AG10803 (cell line): Measurements from ENCODE around the gene PRPH.
A peak's percentile ranks its signal among the peaks of the same experiment; 100 is the strongest.
"Not testable (repeated sequence)": the region's sequence is repeated elsewhere in the genome, so short reads cannot be mapped to it uniquely, and the experiment has no call there.

Source experiments
- DNase-seq: peaks from one replicate; pipeline ENCODE4 v3.0.0; 2010; ENCODE audit warnings: low read depth
- H3K4me3 ChIP-seq: 2 replicates; pipeline ENCODE4 v1.5.1; 2011; ENCODE audit warnings: mild to moderate bottlenecking, low read length, control low read depth
- TF ChIP-seq, protein P1 (sequence below): conservative IDR thresholded peaks from 2 replicates; pipeline ENCODE4 v1.5.1; 2011; ENCODE audit warnings: mild to moderate bottlenecking, low read length, control low read depth, inconsistent platforms

The PRPH gene

DNA sequence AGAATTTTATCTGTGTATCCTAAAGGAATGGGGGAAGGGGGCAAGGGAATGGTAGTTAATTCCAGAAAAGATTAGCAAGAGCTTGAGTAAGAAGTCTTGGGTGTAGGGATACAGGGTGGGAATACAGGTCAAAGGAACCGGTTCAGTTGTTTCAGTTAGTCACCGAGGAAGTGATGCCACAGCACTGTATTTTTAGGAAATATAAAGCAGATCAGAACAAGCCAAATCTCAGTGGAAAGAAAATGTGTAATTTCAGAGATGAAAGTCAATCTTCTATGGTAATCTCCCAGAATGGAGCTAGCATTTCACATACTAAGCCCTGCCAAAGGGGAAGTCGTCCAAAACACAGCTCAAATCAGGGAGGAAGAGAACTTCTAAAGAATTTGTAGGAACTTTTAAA lies 34.8 kb upstream of the PRPH start:
- peak; percentile 49 for DNase-seq
- no peak overlapping the region for H3K4me3 ChIP-seq
- TF ChIP-seq, protein P1, sequence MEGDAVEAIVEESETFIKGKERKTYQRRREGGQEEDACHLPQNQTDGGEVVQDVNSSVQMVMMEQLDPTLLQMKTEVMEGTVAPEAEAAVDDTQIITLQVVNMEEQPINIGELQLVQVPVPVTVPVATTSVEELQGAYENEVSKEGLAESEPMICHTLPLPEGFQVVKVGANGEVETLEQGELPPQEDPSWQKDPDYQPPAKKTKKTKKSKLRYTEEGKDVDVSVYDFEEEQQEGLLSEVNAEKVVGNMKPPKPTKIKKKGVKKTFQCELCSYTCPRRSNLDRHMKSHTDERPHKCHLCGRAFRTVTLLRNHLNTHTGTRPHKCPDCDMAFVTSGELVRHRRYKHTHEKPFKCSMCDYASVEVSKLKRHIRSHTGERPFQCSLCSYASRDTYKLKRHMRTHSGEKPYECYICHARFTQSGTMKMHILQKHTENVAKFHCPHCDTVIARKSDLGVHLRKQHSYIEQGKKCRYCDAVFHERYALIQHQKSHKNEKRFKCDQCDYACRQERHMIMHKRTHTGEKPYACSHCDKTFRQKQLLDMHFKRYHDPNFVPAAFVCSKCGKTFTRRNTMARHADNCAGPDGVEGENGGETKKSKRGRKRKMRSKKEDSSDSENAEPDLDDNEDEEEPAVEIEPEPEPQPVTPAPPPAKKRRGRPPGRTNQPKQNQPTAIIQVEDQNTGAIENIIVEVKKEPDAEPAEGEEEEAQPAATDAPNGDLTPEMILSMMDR = no peak

DNA sequence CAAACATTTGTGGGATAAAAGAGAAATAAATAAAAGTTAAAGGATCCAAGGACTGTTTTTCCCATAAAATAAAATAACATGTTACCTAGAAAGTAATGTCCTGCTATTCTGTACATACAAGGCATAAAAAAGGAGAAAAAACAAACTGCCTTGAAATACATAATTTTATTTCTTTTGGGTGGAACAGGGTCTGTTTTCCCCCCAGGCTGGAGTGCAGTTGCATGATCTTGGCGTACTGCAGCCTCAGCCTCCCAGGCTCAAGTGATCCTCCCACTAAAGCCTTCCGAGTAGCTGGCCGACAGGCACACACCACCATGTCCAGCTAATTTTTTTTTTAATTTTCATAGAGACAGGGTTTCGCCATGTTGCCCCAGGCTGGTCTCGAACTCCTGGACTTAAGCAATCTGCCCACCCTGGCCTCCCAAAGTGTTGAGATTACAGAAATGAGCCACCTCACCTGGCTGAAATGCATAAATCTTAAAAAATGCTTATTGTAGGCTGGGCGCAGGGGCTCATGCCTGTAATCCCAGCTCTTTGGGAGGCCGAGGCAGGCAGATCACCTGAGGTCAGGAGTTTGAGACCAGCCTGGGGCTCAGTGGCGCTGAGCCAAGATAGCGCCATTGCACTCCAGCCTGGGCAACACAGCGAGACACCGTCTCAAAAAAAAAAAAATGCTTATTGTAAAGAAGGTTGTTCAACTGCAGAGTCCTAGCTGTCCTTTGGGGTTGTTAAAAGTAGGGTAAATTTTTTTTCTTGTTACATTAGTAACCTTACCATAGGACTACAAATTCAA lies 34.2 kb upstream of the PRPH start:
- no peak for DNase-seq
- H3K4me3 ChIP-seq = no peak overlapping the region
- TF ChIP-seq, protein P1 = no peak

DNA sequence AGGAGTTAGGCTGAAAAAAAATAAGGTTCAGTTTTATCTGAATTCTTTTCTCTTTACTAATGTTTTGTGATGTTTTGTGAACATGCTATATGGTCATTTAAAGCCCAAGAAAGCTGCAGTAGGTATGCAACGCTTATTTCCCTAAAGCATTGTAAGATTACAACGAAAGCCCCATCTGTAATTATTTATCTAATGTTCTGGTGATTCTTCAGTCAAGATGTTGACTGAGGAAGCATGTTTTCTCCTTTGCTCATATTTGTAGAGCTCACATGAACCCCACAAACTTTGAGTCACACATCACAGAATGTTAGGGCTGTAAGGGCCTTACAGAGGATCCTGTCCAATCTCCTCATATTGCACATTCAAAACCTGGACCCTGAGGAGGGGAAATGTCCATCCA lies 33.2 kb upstream of the PRPH start:
- peak; percentile 73 for DNase-seq
- no peak overlapping the region for H3K4me3 ChIP-seq
- TF ChIP-seq, protein P1 = no peak

DNA sequence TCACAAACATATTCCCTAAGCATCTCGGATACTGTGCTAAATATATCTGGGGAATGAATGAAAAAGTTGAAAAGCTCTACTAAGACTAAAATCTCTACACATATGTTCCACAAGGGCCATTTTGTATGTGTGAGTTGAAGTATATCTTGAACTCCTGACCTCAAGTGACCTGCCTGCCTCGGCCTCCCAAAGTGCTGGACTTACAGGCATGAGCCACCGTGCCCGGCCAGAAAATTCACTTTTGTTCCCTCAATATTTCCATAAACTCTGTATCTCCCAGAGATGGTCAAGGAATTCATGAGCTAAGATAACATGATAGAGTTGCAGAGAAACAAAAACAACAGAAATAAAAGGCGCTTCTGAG lies 31.6 kb upstream of the PRPH start:
- TF ChIP-seq, protein P1 = no peak
- H3K4me3 ChIP-seq = no peak overlapping the region
- no peak for DNase-seq

DNA sequence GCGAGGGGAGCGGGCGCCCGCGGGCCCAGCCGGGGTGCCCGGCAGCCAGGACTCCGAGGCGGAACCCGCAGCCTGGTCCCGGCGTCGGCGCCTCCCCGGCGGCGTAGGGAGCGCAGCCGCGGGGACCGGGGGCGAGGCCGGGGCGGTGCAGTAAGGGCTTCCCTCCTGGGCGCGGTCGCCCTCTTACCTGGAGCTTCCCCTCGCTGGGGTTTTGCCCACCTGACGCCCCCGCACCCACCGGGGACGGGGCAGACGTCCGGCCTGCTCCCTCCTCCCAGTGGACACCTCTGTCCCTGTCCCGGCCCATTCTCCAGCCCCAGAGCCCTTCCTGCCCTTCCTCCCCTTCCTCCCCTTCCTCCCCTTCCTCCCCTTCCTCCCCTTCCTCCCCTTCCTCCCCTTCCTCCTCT lies 30.5 kb upstream of the PRPH start:
- TF ChIP-seq, protein P1 = no peak
- H3K4me3 ChIP-seq = peak overlapping the region; percentile 89
- no peak for DNase-seq

DNA sequence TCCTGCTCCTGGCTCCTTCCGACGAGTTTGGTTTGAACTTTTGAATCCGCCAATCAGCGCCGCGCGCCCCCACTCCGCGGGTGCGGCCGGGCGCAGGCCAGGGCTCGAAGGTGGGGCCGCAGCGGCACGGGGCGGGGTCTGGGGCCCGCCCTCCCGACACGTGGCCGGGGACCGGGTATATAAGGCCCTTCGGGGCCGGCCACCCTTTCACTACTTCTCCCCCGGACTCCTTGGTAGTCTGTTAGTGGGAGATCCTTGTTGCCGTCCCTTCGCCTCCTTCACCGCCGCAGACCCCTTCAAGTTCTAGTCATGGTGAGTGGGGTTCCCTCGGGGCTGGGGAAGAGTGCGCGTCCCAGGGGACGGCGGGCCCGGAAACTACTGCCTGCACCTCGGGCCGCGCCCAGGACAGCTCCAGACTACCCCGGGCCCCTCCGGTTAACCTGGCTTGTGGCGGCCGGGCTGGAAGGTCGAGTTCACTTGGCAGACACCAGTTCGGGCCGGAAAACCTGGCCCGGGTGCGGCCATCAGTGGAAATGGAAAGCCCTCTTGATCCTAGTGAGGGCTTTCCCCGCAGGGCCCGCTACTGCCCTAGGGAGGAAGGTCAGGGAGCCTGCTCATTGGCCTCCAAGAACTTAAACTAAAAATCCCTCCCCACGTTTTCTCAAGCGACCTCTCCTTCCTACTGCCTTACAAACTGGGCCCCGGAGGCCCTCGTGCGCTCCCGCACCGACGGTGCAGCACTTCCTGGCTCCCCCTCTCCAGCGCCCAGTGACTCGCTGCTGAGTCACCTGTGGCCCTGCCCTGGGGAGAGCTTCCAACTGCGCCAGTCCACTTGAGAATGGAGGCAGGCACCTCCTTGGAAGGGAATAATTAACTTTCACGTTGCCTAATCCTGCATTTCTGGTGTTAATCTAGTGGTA lies 29.8 kb upstream of the PRPH start, which contains the start of gene TUBA1C:
TSS of gene TUBA1C (plus strand) at position 210 of the 920 bp plus-strand sequence. CDS start at position 310, 100 bp downstream.
- TF ChIP-seq, protein P1 = no peak; the same call in 1 of the 2 replicates
- peak within 1 kb of the TSS; percentile 89 for H3K4me3 ChIP-seq

DNA sequence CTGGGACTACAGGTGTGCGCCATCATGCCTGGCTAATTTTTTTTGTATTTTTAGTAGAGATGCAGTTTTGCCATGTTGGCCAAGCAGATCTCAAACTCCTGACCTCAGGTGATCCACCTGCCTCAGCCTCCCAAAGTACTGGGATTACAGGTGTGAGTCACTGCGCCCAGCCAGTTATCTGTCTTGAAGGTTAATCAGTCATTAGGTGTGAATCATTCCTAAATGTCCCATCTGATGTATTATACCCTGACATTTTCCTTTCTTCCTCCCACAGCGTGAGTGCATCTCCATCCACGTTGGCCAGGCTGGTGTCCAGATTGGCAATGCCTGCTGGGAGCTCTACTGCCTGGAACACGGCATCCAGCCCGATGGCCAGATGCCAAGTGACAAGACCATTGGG lies 25.8 kb upstream of the PRPH start:
- not testable (repeated sequence) for DNase-seq, H3K4me3 ChIP-seq

More for the DNA sequence above, 29.8 kb upstream of the PRPH start, which contains the start of gene TUBA1C:
- peak; percentile 95 for DNase-seq
